K562 (cell line): ENCODE measurements around the gene HMGCL. TPM values are rescaled to one million over a fixed set of nuclear protein-coding genes. Genes with fewer than 3 reads are reported as not detected.

Source experiments
- ATAC-seq: fragments of 200-7000 bp; cut with Tn5 transposase; 3 replicates; pipeline ENCODE4 v1.9.1; 2020; ENCODE audit warnings: moderate library complexity
- BruUV-seq: library from RNA; stranded (reverse); fragments of 400-500 nt; replicated peaks from 2 replicates; lab custom pipeline; 2021; lab: Mats Ljungman, UMichigan
- CTCF ChIA-PET: fragments of 300-600 bp; formaldehyde crosslinking; extraction: SDS; loops from one replicate; lab custom pipeline; 2021; ENCODE audit warnings: low intra/inter-chr PET ratio; lab: Yijun Ruan, JAX
- POLR2A ChIA-PET: fragments of 300-600, 350-650 bp; sonication (Branson Sonifier 250); formaldehyde crosslinking; extraction: SDS; loops from one replicate; lab custom pipeline; 2021; ENCODE audit warnings: antibody characterized with exemption, inconsistent platforms; lab: Yijun Ruan, JAX
- DNase-seq, 4 experiments: peaks; one replicate each; pipeline versions ENCODE4 v3.0.0 to v3.0.0-alpha.2; 2011 to 2018; ENCODE audit warnings: low spot score in 3 of 4, mixed read lengths in 3 of 4; ENCODE audit errors: extremely low read depth in 1 of 4
- FAIRE-seq: peaks from 2 replicates; lab custom pipeline; 2011; peaks lifted over from hg19 to GRCh38; lab: Jason Lieb, UNC
- H2AFZ ChIP-seq: 2 replicates; pipeline ENCODE4 v1.6.0; 2011; ENCODE audit warnings: low read depth, low read length, control low read depth, inconsistent platforms
- H3K27ac ChIP-seq: fragments of 200-600 bp; 3 replicates; pipeline ENCODE4 v1.8.0; 2011; ENCODE audit warnings: low read depth, mild to moderate bottlenecking, control low read depth, inconsistent platforms, low read length, moderate library complexity, mixed read lengths; ENCODE audit errors: extremely low read depth
- H3K27me3 ChIP-seq, 2 experiments: fragments of 300-600 bp in 1 of 2; 2 replicates in 1 of 2; 3 replicates in 1 of 2; pipeline versions ENCODE4 v1.6.0 to v1.8.0; 2011; ENCODE audit warnings: inconsistent platforms in 2 of 2, low read length in 2 of 2, mild to moderate bottlenecking in 1 of 2, mixed read lengths in 1 of 2, moderate library complexity in 1 of 2; ENCODE audit not compliant: control insufficient read depth in 2 of 2, insufficient read depth in 2 of 2
- H3K36me3 ChIP-seq: fragments of 300-600 bp; 3 replicates; pipeline ENCODE4 v1.8.0; 2011; ENCODE audit warnings: mild to moderate bottlenecking, low read length, inconsistent platforms; ENCODE audit not compliant: control insufficient read depth, insufficient read depth
- H3K4me1 ChIP-seq, 2 experiments: fragments of 200-600 bp in 1 of 2; replicated peaks in 1 of 2; 2 replicates in 1 of 2; 3 replicates in 1 of 2; pipeline versions ENCODE4 v1.5.1 to v1.8.0; 2011; ENCODE audit warnings: inconsistent platforms in 2 of 2, low read length in 2 of 2, mild to moderate bottlenecking in 1 of 2, mixed read lengths in 1 of 2, moderate library complexity in 1 of 2; ENCODE audit not compliant: control insufficient read depth in 2 of 2, insufficient read depth in 2 of 2
- H3K4me2 ChIP-seq: 2 replicates; pipeline ENCODE4 v1.6.1; 2011; ENCODE audit warnings: low read length, control low read depth, inconsistent platforms, mixed read lengths; ENCODE audit not compliant: insufficient read depth
- H3K4me3 ChIP-seq: fragments of 200-600 bp; sonication (generic), shearing (Covaris generic); 2 replicates; pipeline ENCODE4 v1.5.1; 2016; ENCODE audit warnings: control low read depth, inconsistent platforms
- H3K79me2 ChIP-seq: fragments of 200-600 bp; 3 replicates; pipeline ENCODE4 v1.8.0; 2011; ENCODE audit warnings: low read length, inconsistent platforms; ENCODE audit not compliant: control insufficient read depth, insufficient read depth
- H3K9ac ChIP-seq, 2 experiments: 2 replicates each; pipeline versions ENCODE4 v1.6.0 to v1.6.1; 2011; ENCODE audit warnings: low read depth in 2 of 2, low read length in 2 of 2, control low read depth in 1 of 2, inconsistent platforms in 1 of 2, mild to moderate bottlenecking in 1 of 2, mixed read lengths in 1 of 2; ENCODE audit not compliant: insufficient read depth in 1 of 2
- H3K9me1 ChIP-seq: one replicate; pipeline ENCODE4 v1.6.0; 2011; ENCODE audit warnings: inconsistent platforms, mild to moderate bottlenecking, low read length, moderate library complexity; ENCODE audit not compliant: control insufficient read depth, insufficient read depth
- H3K9me3 ChIP-seq: replicated peaks from 2 replicates; pipeline ENCODE4 v1.5.1; 2011; ENCODE audit warnings: low read depth, low read length, inconsistent platforms; ENCODE audit not compliant: control insufficient read depth, insufficient read depth
- H4K20me1 ChIP-seq: replicated peaks from 2 replicates; pipeline ENCODE4 v1.6.1; 2011; ENCODE audit warnings: low read length, inconsistent platforms, mixed read lengths; ENCODE audit not compliant: control insufficient read depth, insufficient read depth
- MTA1 ChIP-seq: fragments of 450-650 bp; IDR thresholded peaks from 2 replicates; pipeline ENCODE4 v1.6.1; 2017; ENCODE audit warnings: borderline replicate concordance
- POLR2G ChIP-seq: fragments of 200-400 bp; formaldehyde crosslinking; IDR thresholded peaks from 2 replicates; pipeline ENCODE4 v1.6.1; 2017; ENCODE audit warnings: low read depth, mild to moderate bottlenecking, antibody characterized with exemption, low read length, moderate library complexity
- RBFOX2 ChIP-seq: fragments of 200-400 bp; formaldehyde crosslinking; IDR thresholded peaks from 2 replicates; pipeline ENCODE4 v1.6.1; 2017; ENCODE audit warnings: low read depth, mild to moderate bottlenecking, low read length, moderate library complexity
- RBM22 ChIP-seq: fragments of 200-400 bp; formaldehyde crosslinking; IDR thresholded peaks from 2 replicates; pipeline ENCODE4 v1.6.1; 2018; ENCODE audit warnings: low read length, low read depth; ENCODE audit not compliant: poor library complexity, severe bottlenecking
- WGBS: fragments of 100-300 bp; shearing (Covaris generic); methylation state at CpG from one replicate; pipeline ENCODE4 v1.1.6; 2016; ENCODE audit warnings: low coverage, mixed read lengths; ENCODE audit not compliant: insufficient coverage; ENCODE audit errors: missing lambda C conversion rate; 5-methylcytosine and 5-hydroxymethylcytosine counted together
- in situ Hi-C: fragments of 300-500 bp; cut with MboI; formaldehyde crosslinking; loops from 4 replicates; pipeline ENCODE4 v1.15.0; 2018; ENCODE audit warnings: inconsistent platforms, mixed read lengths
- intact Hi-C: fragments of 100-400 bp; cut with micrococcal nuclease; formaldehyde crosslinking; loops from 2 replicates; pipeline ENCODE4 v1.14.2; 2022
- polyA plus RNA-seq, 8 experiments: library from polyadenylated mRNA; depleted of rRNA in 4 of 8; stranded (reverse) in 5 of 8; unstranded in 3 of 8; fragments of >200 nt; fragmentation: Nextera tagmentation in 2 of 8; fragmentation: Illumina TruSeq in 1 of 8; extraction: Ambion mirVana in 2 of 8; extraction: Trizol in 1 of 8; gene quantifications; 2 replicates each; pipeline versions ENCODE4 v1.2.1 to v1.2.3, GENCODE V29; 2011 to 2014; ENCODE audit warnings: inconsistent platforms in 1 of 8, missing spikeins in 1 of 8
- total RNA-seq, 7 experiments: library from RNA; depleted of rRNA in 6 of 7; stranded (reverse); fragments of >200 nt in 6 of 7; fragmentation: Illumina TruSeq in 2 of 7; extraction: Trizol in 2 of 7; gene quantifications; 2 replicates each; pipeline versions ENCODE4 v1.2.1 to v1.2.3, GENCODE V29; 2011 to 2021; ENCODE audit warnings: low replicate concordance in 1 of 7
- TF ChIP-seq, protein P1 (sequence below): fragments of 450-650 bp; IDR thresholded peaks from one replicate; pipeline ENCODE4 v1.6.1; 2018; ENCODE audit warnings: mild to moderate bottlenecking, moderate library complexity; ENCODE audit not compliant: partially characterized antibody

HMGCL gene
- total and polyA plus RNA-seq, 9 of the 15 experiments (the other 6 are each of a cell fraction or from before 2014, with no cell fraction given), result 18.0 to 82.2 (median 24.2) TPM

DNA sequence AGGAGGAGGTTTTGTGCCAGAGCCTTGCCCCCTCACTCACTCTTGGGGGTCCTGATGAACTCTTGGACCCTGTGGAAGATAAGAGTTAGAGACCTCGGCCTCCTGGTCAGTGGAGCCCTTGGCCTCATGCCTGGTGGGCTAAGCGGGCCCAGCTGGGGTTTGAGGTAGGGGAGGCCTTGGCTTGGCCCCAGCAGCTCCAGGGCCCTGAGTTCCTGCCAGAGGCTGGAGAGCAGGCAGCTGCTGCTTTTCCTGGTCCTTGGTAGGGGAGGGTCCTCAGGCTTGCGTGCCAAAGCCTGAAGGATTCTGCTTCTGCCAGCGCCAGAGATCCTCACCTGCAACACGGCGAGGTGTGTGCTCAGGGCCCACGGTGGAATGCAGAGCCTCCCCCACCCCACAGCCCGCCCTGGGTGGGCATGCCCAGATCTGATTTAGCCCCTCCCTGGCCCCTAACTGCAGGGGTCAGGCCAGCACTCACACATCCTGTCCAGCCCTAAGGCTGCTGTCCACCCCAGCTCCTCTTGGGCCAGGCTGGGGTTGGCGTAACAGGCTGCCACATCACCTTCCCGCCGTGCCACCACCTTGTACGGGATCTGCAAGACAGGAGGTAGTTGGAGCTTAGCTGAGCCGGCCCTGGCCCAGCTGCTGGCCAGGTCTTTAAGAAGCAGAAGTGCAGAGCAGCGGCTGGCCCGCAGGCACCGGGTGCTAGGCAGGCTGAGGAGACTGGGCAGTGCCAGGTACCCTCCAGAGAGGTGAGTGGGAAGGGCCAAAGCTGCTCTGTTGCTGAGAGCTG lies 29.4 kb downstream of the HMGCL start:
- CTCF ChIA-PET, result no interaction called here
- Histone ChIP-seq H3K36me3 (peaks cover 62% of the 10 kb centered on the region; the same call in 2 of the 3 replicates), H3K79me2 (peaks cover 46% of the 10 kb centered on the region), H3K9me1 (peaks cover 5% of the 10 kb centered on the region), H2AFZ (no peak overlapping the region)
- no TSS peak for BruUV-seq
- TF ChIP-seq MTA1, result no peak
- peak; percentile 59 for TF ChIP-seq RBFOX2
- peak; percentile 51 for TF ChIP-seq RBM22
- TF ChIP-seq, protein P1, sequence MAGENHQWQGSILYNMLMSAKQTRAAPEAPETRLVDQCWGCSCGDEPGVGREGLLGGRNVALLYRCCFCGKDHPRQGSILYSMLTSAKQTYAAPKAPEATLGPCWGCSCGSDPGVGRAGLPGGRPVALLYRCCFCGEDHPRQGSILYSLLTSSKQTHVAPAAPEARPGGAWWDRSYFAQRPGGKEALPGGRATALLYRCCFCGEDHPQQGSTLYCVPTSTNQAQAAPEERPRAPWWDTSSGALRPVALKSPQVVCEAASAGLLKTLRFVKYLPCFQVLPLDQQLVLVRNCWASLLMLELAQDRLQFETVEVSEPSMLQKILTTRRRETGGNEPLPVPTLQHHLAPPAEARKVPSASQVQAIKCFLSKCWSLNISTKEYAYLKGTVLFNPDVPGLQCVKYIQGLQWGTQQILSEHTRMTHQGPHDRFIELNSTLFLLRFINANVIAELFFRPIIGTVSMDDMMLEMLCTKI, result no peak
- TF ChIP-seq POLR2G, result peak; percentile 75
- TF ChIP-seq, all 486 proteins: peak for 3
- Histone ChIP-seq H3K27me3 (no peaks in the 10 kb centered on the region), H4K20me1 (peaks cover 3% of the 10 kb centered on the region; the same call in 1 of the 2 replicates), H3K9me3 (no peaks in the 10 kb centered on the region), H3K9ac (peak overlapping the region in 1 of 2 experiments; percentile 33; a peak in 1 of 4 replicates), H3K4me1 (peaks cover 27 to 68% of the 10 kb centered on the region in 2 experiments), H3K27ac (no peak overlapping the region), H3K4me3 (no peak overlapping the region), H3K4me2 (no peak overlapping the region)
- DNase-seq (no peak), ATAC-seq (no peak), FAIRE-seq (no peak)
- POLR2A ChIA-PET, result interaction anchor here (0.6 to 10.2 kb wide), 3 partner anchors 11 to 348 kb away, joined by 3 to 197 read pairs (median 3); partner anchors contain the start of gene PITHD1
- intact Hi-C loops, result no loop called here
- in situ Hi-C loops, result no loop called here
- 89% methylated on average over 14 of the region's 16 CpGs for WGBS
